Endodermal cell (in vitro differentiated cells): ENCODE measurements around the gene NFKB1. TPM values are rescaled to one million over a fixed set of nuclear protein-coding genes. Genes with fewer than 3 reads are reported as not detected.

ENCODE experiments used
- DNase-seq: peaks from one replicate; pipeline ENCODE4 v3.0.0-alpha.2; 2017
- H3K27ac ChIP-seq: 2 replicates; pipeline ENCODE4 v1.5.1; 2013; ENCODE audit warnings: mild to moderate bottlenecking, low read depth, low read length, moderate library complexity
- H3K27me3 ChIP-seq: 2 replicates; pipeline ENCODE4 v1.6.1; 2013; ENCODE audit warnings: mild to moderate bottlenecking, low read length, moderate library complexity; ENCODE audit not compliant: insufficient read depth, control insufficient read depth, poor library complexity, severe bottlenecking
- H3K36me3 ChIP-seq: 2 replicates; pipeline ENCODE4 v1.7.0; 2013; ENCODE audit warnings: mild to moderate bottlenecking, low read length, moderate library complexity; ENCODE audit not compliant: control insufficient read depth, insufficient read depth
- H3K4me1 ChIP-seq: one replicate; pipeline ENCODE4 v1.7.0; 2013; ENCODE audit warnings: low read length; ENCODE audit not compliant: control insufficient read depth, insufficient read depth
- H3K4me3 ChIP-seq: 2 replicates; pipeline ENCODE4 v1.5.1; 2013; ENCODE audit warnings: mild to moderate bottlenecking, low read length, moderate library complexity
- H3K9ac ChIP-seq: 2 replicates; pipeline ENCODE4 v1.6.1; 2013; ENCODE audit warnings: mild to moderate bottlenecking, low read length, moderate library complexity; ENCODE audit not compliant: poor library complexity, severe bottlenecking; ENCODE audit errors: extremely low read depth
- H3K9me3 ChIP-seq: 2 replicates; pipeline ENCODE4 v1.6.1; 2013; ENCODE audit warnings: mild to moderate bottlenecking, low read length, moderate library complexity; ENCODE audit not compliant: control insufficient read depth
- H3K27ac Mint-ChIP-seq: 2 replicates; pipeline ENCODE4 v1.8.0; 2020; ENCODE audit warnings: mixed read lengths
- H3K27me3 Mint-ChIP-seq: 2 replicates; pipeline ENCODE4 v1.8.0; 2021; ENCODE audit warnings: mild to moderate bottlenecking, mixed read lengths; ENCODE audit not compliant: insufficient read depth
- H3K36me3 Mint-ChIP-seq: 2 replicates; pipeline ENCODE4 v1.8.0; 2020; ENCODE audit warnings: low read depth, mixed read lengths
- H3K4me1 Mint-ChIP-seq: 2 replicates; pipeline ENCODE4 v1.8.0; 2020; ENCODE audit warnings: mixed read lengths
- H3K4me3 Mint-ChIP-seq: 2 replicates; pipeline ENCODE4 v1.8.0; 2020; ENCODE audit warnings: mild to moderate bottlenecking, moderate library complexity, mixed read lengths
- H3K9me3 Mint-ChIP-seq: 2 replicates; pipeline ENCODE4 v1.8.0; 2020; ENCODE audit warnings: mild to moderate bottlenecking, mixed read lengths
- CTCF ChIP-seq: fragments of 200-600 bp; sonication (generic); conservative IDR thresholded peaks from 2 replicates; pipeline ENCODE4 v1.5.0; 2021; ENCODE audit warnings: antibody characterized with exemption, mild to moderate bottlenecking
- WGBS, 2 experiments: methylation state at CpG; one replicate each; pipeline versions ENCODE4 v1.1.5 to v1.1.7; 2013; ENCODE audit warnings: missing lambda C conversion rate in 2 of 2, mixed read lengths in 1 of 2; ENCODE audit not compliant: insufficient coverage in 1 of 2, insufficient read length in 1 of 2; 5-methylcytosine and 5-hydroxymethylcytosine counted together
- total RNA-seq, 2 donors: library from RNA; stranded (reverse); fragmentation: NEBNext Ultra II Directional in 1 of 2; extraction: Animal tissue kit (Norgen Biotek cat#: 25700) in 1 of 2; gene quantifications; 2 replicates in 1 of 2; 3 replicates in 1 of 2; pipeline ENCODE4 v1.2.1, GENCODE V29; 2021

The NFKB1 gene
- total RNA-seq, 2 donors from 2014 or later: 4.4 to 5.6 TPM

- H3K36me3 Mint-ChIP-seq: no peaks in the 10 kb centered on the region
- no peaks in the 10 kb centered on the region for H3K4me1 ChIP-seq
- peaks cover 3% of the 10 kb centered on the region for H3K36me3 ChIP-seq
- H3K9me3 Mint-ChIP-seq: no peaks in the 10 kb centered on the region
- H3K4me1 Mint-ChIP-seq: no peaks in the 10 kb centered on the region
- TF ChIP-seq CTCF: no peak
- no peak overlapping the region for H3K4me3 Mint-ChIP-seq
- no peak overlapping the region for H3K27ac Mint-ChIP-seq
- no peak overlapping the region for H3K27ac ChIP-seq
- H3K4me3 ChIP-seq: no peak overlapping the region
- H3K9ac ChIP-seq: no peak overlapping the region
- no peak for DNase-seq
- H3K27me3 ChIP-seq: no peaks in the 10 kb centered on the region
- no peaks in the 10 kb centered on the region for H3K27me3 Mint-ChIP-seq
- H3K9me3 ChIP-seq: no peaks in the 10 kb centered on the region
Measured at GRCh38 chr4:102600689-102601088, 99.5 kb downstream of the NFKB1 start.

GRCh38 chr4:102601586-102602227 is 100.5 kb downstream of the NFKB1 start:
- no peaks in the 10 kb centered on the region for H3K27me3 Mint-ChIP-seq
- H3K4me1 Mint-ChIP-seq: no peaks in the 10 kb centered on the region
- no peaks in the 10 kb centered on the region for H3K4me1 ChIP-seq
- no peak overlapping the region for H3K4me3 Mint-ChIP-seq
- H3K9me3 ChIP-seq: no peaks in the 10 kb centered on the region
- no peaks in the 10 kb centered on the region for H3K36me3 ChIP-seq
- H3K36me3 Mint-ChIP-seq: no peaks in the 10 kb centered on the region
- no peak overlapping the region for H3K27ac Mint-ChIP-seq
- no peaks in the 10 kb centered on the region for H3K9me3 Mint-ChIP-seq
- WGBS, 2 experiments: 88 to 100% methylated on average over 4 to 8 of the region's 8 CpGs
- no peaks in the 10 kb centered on the region for H3K27me3 ChIP-seq
- no peak overlapping the region for H3K4me3 ChIP-seq
- no peak for TF ChIP-seq CTCF
- no peak overlapping the region for H3K27ac ChIP-seq
- H3K9ac ChIP-seq: no peak overlapping the region
- DNase-seq: no peak

- H3K4me3 Mint-ChIP-seq: no peak overlapping the region
- no peak for TF ChIP-seq CTCF
- no peaks in the 10 kb centered on the region for H3K9me3 Mint-ChIP-seq
- no peaks in the 10 kb centered on the region for H3K4me1 Mint-ChIP-seq
- Histone ChIP-seq H3K4me1 (no peaks in the 10 kb centered on the region), H3K4me3 (no peak overlapping the region), H3K9me3 (no peaks in the 10 kb centered on the region), H3K27me3 (no peaks in the 10 kb centered on the region), H3K36me3 (no peaks in the 10 kb centered on the region), H3K27ac (no peak overlapping the region), H3K9ac (no peak overlapping the region)
- 84% methylated on average over 2 of the region's 2 CpGs; no CpG with 5 or more reads in 1 of the 2 experiments for WGBS, 2 experiments
- H3K36me3 Mint-ChIP-seq: no peaks in the 10 kb centered on the region
- no peak overlapping the region for H3K27ac Mint-ChIP-seq
- no peaks in the 10 kb centered on the region for H3K27me3 Mint-ChIP-seq
- no peak for DNase-seq
Measured at GRCh38 chr4:102604222-102604940, 103.2 kb downstream of the NFKB1 start.
